HUES48 (cell line): ENCODE data around the gene TMEM266.

Experiments
- H3K27ac ChIP-seq: one replicate; pipeline ENCODE4 v1.7.0; 2013; ENCODE audit warnings: low read depth, low read length, inconsistent platforms
- H3K27me3 ChIP-seq: 2 replicates; pipeline ENCODE4 v1.6.1; 2013; ENCODE audit warnings: mild to moderate bottlenecking, low read length; ENCODE audit not compliant: control insufficient read depth, insufficient read depth
- H3K36me3 ChIP-seq: 2 replicates; pipeline ENCODE4 v1.6.1; 2013; ENCODE audit warnings: low read length; ENCODE audit not compliant: control insufficient read depth, insufficient read depth
- H3K4me1 ChIP-seq: 2 replicates; pipeline ENCODE4 v1.6.1; 2013; ENCODE audit warnings: mild to moderate bottlenecking, low read length; ENCODE audit not compliant: control insufficient read depth, insufficient read depth
- H3K4me3 ChIP-seq: 2 replicates; pipeline ENCODE4 v1.5.1; 2013; ENCODE audit warnings: mild to moderate bottlenecking, low read depth, low read length
- H3K9ac ChIP-seq: 2 replicates; pipeline ENCODE4 v1.6.1; 2013; ENCODE audit warnings: mild to moderate bottlenecking, low read depth, low read length, moderate library complexity
- H3K9me3 ChIP-seq: 2 replicates; pipeline ENCODE4 v1.6.1; 2013; ENCODE audit warnings: low read length; ENCODE audit not compliant: control insufficient read depth, insufficient read depth

Gene TMEM266

DNA sequence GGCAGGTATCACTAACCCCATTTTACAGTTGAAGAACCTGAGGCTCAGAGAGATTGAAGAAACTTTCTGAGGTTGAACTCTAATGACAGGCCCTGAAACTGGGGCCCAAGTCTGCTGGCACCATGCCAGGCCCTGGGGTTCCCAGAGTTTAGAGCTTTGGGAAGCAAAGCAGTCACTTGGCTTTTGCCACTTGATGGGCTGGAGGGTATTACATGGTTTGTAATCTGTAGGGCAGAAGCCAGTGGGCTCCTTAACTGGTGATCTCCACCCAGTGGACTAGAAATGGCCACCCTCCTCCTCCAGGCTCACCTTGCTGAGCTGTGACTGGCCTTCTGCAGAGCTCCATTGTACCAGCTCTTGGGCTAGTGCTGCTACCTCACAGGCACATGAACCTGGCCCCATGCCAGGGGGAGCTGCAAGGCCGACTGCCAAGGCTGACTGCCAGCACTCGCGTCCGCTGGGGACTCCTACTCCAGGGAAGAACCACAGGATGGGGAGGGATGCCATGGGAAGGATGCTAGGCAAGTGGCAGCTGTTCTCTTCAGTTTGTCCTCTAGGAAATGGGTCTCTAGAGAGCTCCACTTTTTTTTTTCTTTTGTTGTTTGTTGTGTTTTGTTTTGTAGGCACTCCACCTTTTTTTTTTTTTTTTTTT, 146.7 kb downstream of the TMEM266 start:
- Histone ChIP-seq H3K27me3 (no peaks in the 10 kb centered on the region), H3K9me3 (no peaks in the 10 kb centered on the region), H3K4me1 (no peaks in the 10 kb centered on the region), H3K27ac (no peak overlapping the region), H3K9ac (no peak overlapping the region), H3K4me3 (no peak overlapping the region), H3K36me3 (peaks cover 10% of the 10 kb centered on the region; the same call in 1 of the 2 replicates)

DNA sequence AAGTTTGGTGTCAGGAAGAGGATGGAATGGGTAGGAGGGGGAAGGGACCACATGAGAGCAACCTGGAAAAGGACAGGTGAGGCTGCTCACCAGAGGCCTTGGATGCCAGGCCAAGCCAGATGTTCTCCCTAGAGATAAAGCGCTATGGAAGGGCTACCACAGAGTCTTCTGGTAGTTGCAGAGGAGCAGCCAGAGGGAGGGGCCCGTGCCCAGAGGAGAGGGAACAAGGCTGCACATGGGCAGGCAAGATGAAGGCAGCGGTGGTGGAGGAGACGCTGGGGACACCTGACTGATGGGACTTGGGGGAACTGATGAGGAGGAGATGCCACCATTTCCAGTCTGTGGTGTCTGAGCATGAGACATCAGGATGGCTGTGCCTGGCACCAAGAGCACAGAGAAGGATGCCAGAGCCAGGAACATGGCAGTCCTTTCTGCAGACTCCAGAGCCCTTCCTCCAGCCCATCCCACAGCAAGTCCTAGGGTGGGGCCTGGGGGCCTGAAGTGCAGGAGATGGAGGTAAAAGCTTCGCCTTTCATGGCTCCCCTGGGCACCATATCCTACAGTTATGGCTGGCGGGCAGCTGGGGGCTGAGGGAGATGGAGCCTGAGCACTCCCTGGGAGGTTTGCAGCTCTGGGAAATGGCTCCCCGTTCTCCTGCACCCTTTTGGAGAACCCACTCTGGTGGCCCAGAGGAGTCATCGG, 148.4 kb downstream of the TMEM266 start:
- H3K27me3 ChIP-seq: no peaks in the 10 kb centered on the region
- no peak overlapping the region for H3K9ac ChIP-seq
- H3K9me3 ChIP-seq: no peaks in the 10 kb centered on the region
- no peak overlapping the region for H3K4me3 ChIP-seq
- peaks cover 12% of the 10 kb centered on the region; the same call in 1 of the 2 replicates for H3K36me3 ChIP-seq
- H3K4me1 ChIP-seq: no peaks in the 10 kb centered on the region
- no peak overlapping the region for H3K27ac ChIP-seq

- Histone ChIP-seq H3K4me3 (no peak overlapping the region), H3K27ac (no peak overlapping the region), H3K9ac (no peak overlapping the region), H3K36me3 (peaks cover 19% of the 10 kb centered on the region; the same call in 1 of the 2 replicates), H3K4me1 (no peaks in the 10 kb centered on the region), H3K27me3 (no peaks in the 10 kb centered on the region), H3K9me3 (no peaks in the 10 kb centered on the region)
These were observed 149.1 kb downstream of the TMEM266 start for GRCh38 chr15:76208786-76209424.

DNA sequence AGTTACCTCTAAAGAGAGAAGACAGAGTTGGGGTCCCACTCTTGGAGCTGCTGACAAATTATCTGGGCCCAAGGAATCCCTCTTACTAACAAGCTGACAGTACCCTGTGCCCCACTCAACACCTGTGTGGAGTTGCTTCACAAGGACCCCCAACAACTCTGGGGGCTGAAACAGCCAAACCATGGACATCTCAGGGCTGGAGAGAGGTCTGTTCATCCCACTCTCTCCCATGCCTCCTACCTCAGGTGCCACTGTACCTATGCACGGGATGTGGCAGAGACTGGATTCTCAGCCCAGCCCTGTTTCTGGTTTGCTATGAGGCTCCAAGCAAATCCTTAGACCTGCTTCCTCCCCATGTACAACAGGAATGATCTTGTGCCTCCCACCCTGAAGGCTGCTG, 149.7 kb downstream of the TMEM266 start:
- H3K36me3 ChIP-seq: peaks cover 24% of the 10 kb centered on the region
- H3K9ac ChIP-seq: no peak overlapping the region
- H3K27ac ChIP-seq: no peak overlapping the region
- H3K4me3 ChIP-seq: no peak overlapping the region
- H3K27me3 ChIP-seq: no peaks in the 10 kb centered on the region
- no peaks in the 10 kb centered on the region for H3K9me3 ChIP-seq
- H3K4me1 ChIP-seq: no peaks in the 10 kb centered on the region

- H3K27ac ChIP-seq: no peak overlapping the region
- no peak overlapping the region for H3K4me3 ChIP-seq
- H3K9me3 ChIP-seq: no peaks in the 10 kb centered on the region
- no peaks in the 10 kb centered on the region for H3K27me3 ChIP-seq
- no peaks in the 10 kb centered on the region for H3K4me1 ChIP-seq
- H3K9ac ChIP-seq: no peak overlapping the region
- peaks cover 28% of the 10 kb centered on the region for H3K36me3 ChIP-seq
These were observed 150.2 kb downstream of the TMEM266 start for GRCh38 chr15:76209942-76210341.

GRCh38 chr15:76215634-76216033, 155.8 kb downstream of the TMEM266 start:
- Histone ChIP-seq H3K9me3 (no peaks in the 10 kb centered on the region), H3K4me1 (no peaks in the 10 kb centered on the region), H3K27me3 (no peaks in the 10 kb centered on the region), H3K36me3 (peaks cover 41% of the 10 kb centered on the region), H3K27ac (no peak overlapping the region), H3K4me3 (no peak overlapping the region), H3K9ac (no peak overlapping the region)

DNA sequence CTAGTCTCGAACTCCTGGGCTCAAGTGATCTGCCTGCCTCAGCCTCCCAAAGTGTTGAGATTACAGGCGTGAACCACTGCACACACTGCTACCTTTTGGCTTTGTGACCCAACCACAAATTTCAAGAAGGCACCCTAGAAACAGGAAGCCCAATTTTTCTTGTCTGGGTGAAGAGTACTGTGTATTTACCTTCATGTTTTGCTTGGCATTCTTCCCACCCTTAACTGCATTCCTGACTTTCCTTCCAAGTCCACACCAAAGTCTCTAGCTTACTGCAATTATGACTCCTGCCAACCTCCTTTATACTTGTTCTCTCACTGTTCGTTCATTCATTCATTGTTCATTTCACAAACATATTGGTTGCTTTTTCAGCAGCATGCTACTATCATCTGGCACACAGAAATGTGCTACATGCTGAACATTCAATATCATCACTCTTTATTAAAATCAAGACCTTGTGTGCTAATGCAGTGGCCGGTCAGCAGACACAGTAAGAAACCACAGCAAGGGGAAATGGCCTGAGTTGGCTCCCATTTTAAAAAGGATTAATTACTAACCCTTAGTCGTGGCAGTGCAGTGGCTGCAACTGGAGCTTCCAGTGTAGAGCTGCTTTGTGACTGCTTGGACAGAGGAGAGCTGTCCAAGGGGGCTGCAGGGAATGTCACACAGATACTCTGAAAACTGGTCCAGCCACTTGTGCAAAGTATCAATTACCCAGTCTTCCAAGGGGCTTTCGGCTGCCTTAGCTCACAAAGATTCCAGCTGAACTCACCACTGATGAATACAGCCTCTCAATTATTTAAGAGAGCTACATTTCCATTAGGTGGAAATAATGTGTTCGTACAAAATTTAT, 157.5 kb downstream of the TMEM266 start:
- no peak overlapping the region for H3K27ac ChIP-seq
- H3K9ac ChIP-seq: no peak overlapping the region

GRCh38 chr15:76217882-76218217, 158.1 kb downstream of the TMEM266 start:
- H3K36me3 ChIP-seq: peaks cover 31% of the 10 kb centered on the region
- no peak overlapping the region for H3K9ac ChIP-seq
- H3K27me3 ChIP-seq: no peaks in the 10 kb centered on the region
- no peaks in the 10 kb centered on the region for H3K9me3 ChIP-seq
- no peaks in the 10 kb centered on the region for H3K4me1 ChIP-seq
- no peak overlapping the region for H3K4me3 ChIP-seq
- H3K27ac ChIP-seq: no peak overlapping the region

More for the DNA sequence above, 157.5 kb downstream of the TMEM266 start:
- H3K4me3 ChIP-seq: no peak overlapping the region
- no peaks in the 10 kb centered on the region for H3K4me1 ChIP-seq
- H3K27me3 ChIP-seq: no peaks in the 10 kb centered on the region
- H3K9me3 ChIP-seq: no peaks in the 10 kb centered on the region
- peaks cover 31% of the 10 kb centered on the region for H3K36me3 ChIP-seq

GRCh38 chr15:76221085-76221767, 161.4 kb downstream of the TMEM266 start:
- no peaks in the 10 kb centered on the region for H3K9me3 ChIP-seq
- no peak overlapping the region for H3K9ac ChIP-seq
- no peaks in the 10 kb centered on the region for H3K27me3 ChIP-seq
- H3K36me3 ChIP-seq: peaks cover 7% of the 10 kb centered on the region; the same call in 1 of the 2 replicates
- H3K27ac ChIP-seq: no peak overlapping the region
- no peaks in the 10 kb centered on the region for H3K4me1 ChIP-seq
- H3K4me3 ChIP-seq: no peak overlapping the region

GRCh38 chr15:76222159-76222558, 162.4 kb downstream of the TMEM266 start:
- peaks cover 5% of the 10 kb centered on the region; the same call in 1 of the 2 replicates for H3K36me3 ChIP-seq
- no peaks in the 10 kb centered on the region for H3K9me3 ChIP-seq

More at GRCh38 chr15:76222159-76222558, 162.4 kb downstream of the TMEM266 start:
- Histone ChIP-seq H3K4me1 (no peaks in the 10 kb centered on the region), H3K9ac (no peak overlapping the region), H3K4me3 (no peak overlapping the region), H3K27ac (no peak overlapping the region), H3K27me3 (no peaks in the 10 kb centered on the region)
